ENCODE results near the gene EID1.

The EID1 gene

DNA sequence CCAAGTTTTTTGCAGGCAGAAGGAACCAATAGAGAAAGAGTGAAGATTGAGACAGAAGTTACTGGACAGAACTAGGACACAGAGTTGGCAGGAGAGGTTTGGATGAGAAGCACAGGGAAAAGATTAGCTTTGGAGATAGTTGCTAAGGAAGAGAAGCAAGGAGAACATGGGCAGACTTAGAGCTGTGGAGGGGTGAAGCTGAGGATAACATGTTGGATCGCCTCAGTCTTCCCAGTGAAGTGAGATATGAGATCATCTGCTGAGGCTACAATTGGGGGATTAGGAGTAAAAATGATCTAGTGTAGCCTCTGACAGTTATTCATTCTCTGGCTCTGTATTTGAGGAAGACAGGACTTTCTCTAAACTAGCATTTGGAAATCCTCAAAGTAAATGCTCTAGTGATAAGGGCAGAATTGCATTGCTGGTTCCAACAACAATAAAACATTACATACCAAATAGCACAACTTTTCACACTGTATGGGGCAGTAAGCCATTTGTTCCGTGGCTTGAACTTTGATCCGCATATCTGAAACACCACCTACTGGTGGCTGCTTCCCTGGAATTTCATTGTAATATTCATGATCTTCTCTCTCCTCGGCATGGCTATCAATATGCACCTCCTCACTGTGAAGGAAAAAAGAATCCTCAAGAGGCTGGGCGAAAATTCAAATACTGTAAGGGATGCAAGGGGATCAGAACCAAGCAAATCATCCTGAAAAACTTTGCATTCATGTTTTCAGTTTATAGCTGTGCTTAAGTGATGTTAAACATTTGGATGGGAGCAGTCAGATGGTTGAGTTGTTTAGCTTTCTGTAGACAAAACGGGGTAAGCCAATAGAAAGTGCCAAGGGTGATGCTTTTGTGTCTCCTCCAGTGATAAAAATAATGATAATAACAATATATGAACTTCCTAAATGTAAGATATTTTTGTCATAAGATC lies 22.2 kb upstream of the EID1 start:
- Histone ChIP-seq H3K27ac (ENCODE audit: low read length) (no peak overlapping the region), H3K36me3 (ENCODE audit: control insufficient read depth, low read depth, low read length) (no peaks in the 10 kb centered on the region), H3K9ac (ENCODE audit: low read length) (no peak overlapping the region), H3K9me3 (ENCODE audit: control insufficient read depth, low read depth, low read length) (no peaks in the 10 kb centered on the region), H3K27me3 (ENCODE audit: control insufficient read depth, insufficient read depth, low read length) (no peaks in the 10 kb centered on the region), H3K4me1 (ENCODE audit: control insufficient read depth, low read depth, low read length) (peaks cover 21% of the 10 kb centered on the region), H3K4me3 (ENCODE audit: low read length) (peak overlapping the region; percentile 11)

DNA sequence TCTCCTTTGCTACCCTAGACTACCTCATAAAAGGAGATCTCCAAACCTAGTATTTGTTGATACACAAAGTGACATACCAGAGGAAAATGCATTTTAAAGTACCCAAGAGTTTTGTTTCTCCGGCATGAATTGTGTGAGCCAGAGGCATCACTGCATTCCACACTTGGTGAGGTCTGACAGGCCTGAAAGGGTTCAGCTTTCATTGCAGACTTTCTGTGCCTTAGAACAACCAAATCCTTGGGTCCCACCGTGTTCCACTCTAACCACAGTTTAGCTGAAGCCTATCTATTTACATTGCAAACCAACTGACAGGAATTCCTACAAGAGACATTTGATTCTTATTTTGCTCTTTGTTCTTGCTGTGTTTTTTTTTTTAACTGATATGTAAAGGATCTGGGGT lies 21.0 kb upstream of the EID1 start:
- H3K4me3 ChIP-seq (ENCODE audit: low read length): no peak overlapping the region
- H3K27ac ChIP-seq (ENCODE audit: low read length): no peak overlapping the region
- H3K36me3 ChIP-seq (ENCODE audit: control insufficient read depth, low read depth, low read length): no peaks in the 10 kb centered on the region

GRCh38 chr15:48858401-48858800 lies 19.5 kb upstream of the EID1 start:
- Histone ChIP-seq H3K4me3 (ENCODE audit: low read length) (no peak overlapping the region), H3K9me3 (ENCODE audit: control insufficient read depth, low read depth, low read length) (no peaks in the 10 kb centered on the region), H3K27me3 (ENCODE audit: control insufficient read depth, insufficient read depth, low read length) (no peaks in the 10 kb centered on the region), H3K4me1 (ENCODE audit: control insufficient read depth, low read depth, low read length) (peaks cover 21% of the 10 kb centered on the region), H3K9ac (ENCODE audit: low read length) (no peak overlapping the region), H3K36me3 (ENCODE audit: control insufficient read depth, low read depth, low read length) (no peaks in the 10 kb centered on the region), H3K27ac (ENCODE audit: low read length) (no peak overlapping the region)

More for the DNA sequence above, 21.0 kb upstream of the EID1 start:
- Histone ChIP-seq H3K4me1 (ENCODE audit: control insufficient read depth, low read depth, low read length) (peaks cover 21% of the 10 kb centered on the region), H3K9me3 (ENCODE audit: control insufficient read depth, low read depth, low read length) (no peaks in the 10 kb centered on the region), H3K9ac (ENCODE audit: low read length) (peak overlapping the region; percentile 11), H3K27me3 (ENCODE audit: control insufficient read depth, insufficient read depth, low read length) (no peaks in the 10 kb centered on the region)

GRCh38 chr15:48859426-48859825 lies 18.5 kb upstream of the EID1 start:
- Histone ChIP-seq H3K27me3 (ENCODE audit: control insufficient read depth, insufficient read depth, low read length) (no peaks in the 10 kb centered on the region), H3K9ac (ENCODE audit: low read length) (peak overlapping the region; percentile 5), H3K4me1 (ENCODE audit: control insufficient read depth, low read depth, low read length) (peaks cover 21% of the 10 kb centered on the region), H3K9me3 (ENCODE audit: control insufficient read depth, low read depth, low read length) (no peaks in the 10 kb centered on the region), H3K4me3 (ENCODE audit: low read length) (no peak overlapping the region), H3K27ac (ENCODE audit: low read length) (no peak overlapping the region), H3K36me3 (ENCODE audit: control insufficient read depth, low read depth, low read length) (no peaks in the 10 kb centered on the region)

GRCh38 chr15:48861813-48862431 lies 16.0 kb upstream of the EID1 start:
- peaks cover 4% of the 10 kb centered on the region for H3K4me1 ChIP-seq (ENCODE audit: control insufficient read depth, low read depth, low read length)
- no peaks in the 10 kb centered on the region for H3K36me3 ChIP-seq (ENCODE audit: control insufficient read depth, low read depth, low read length)
- H3K27me3 ChIP-seq (ENCODE audit: control insufficient read depth, insufficient read depth, low read length): no peaks in the 10 kb centered on the region
- no peak overlapping the region for H3K9ac ChIP-seq (ENCODE audit: low read length)
- no peaks in the 10 kb centered on the region for H3K9me3 ChIP-seq (ENCODE audit: control insufficient read depth, low read depth, low read length)
- no peak overlapping the region for H3K27ac ChIP-seq (ENCODE audit: low read length)
- no peak overlapping the region for H3K4me3 ChIP-seq (ENCODE audit: low read length)

DNA sequence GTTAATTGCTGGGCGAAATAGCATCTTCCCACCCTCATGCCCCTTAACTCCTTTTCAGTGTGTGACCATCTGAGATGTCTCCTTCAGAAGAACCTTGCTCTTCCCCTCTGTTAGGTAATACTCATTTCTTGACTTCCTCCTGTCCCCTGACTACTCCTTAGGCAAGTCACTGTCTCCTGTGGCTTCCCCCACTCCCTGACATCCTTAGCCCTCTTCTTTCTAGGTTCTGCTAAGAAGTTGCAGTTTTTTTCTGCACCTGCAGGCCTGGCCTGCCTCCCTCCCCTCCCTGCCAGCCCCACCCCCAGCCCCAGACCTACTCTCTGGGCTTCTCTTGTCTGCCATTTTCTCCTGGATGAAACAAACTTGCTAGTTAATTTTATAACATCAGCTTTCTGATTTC lies 15.2 kb upstream of the EID1 start:
- Histone ChIP-seq H3K4me3 (ENCODE audit: low read length) (no peak overlapping the region), H3K9ac (ENCODE audit: low read length) (no peak overlapping the region), H3K27me3 (ENCODE audit: control insufficient read depth, insufficient read depth, low read length) (no peaks in the 10 kb centered on the region), H3K27ac (ENCODE audit: low read length) (no peak overlapping the region), H3K4me1 (ENCODE audit: control insufficient read depth, low read depth, low read length) (no peaks in the 10 kb centered on the region), H3K36me3 (ENCODE audit: control insufficient read depth, low read depth, low read length) (no peaks in the 10 kb centered on the region), H3K9me3 (ENCODE audit: control insufficient read depth, low read depth, low read length) (no peaks in the 10 kb centered on the region)

DNA sequence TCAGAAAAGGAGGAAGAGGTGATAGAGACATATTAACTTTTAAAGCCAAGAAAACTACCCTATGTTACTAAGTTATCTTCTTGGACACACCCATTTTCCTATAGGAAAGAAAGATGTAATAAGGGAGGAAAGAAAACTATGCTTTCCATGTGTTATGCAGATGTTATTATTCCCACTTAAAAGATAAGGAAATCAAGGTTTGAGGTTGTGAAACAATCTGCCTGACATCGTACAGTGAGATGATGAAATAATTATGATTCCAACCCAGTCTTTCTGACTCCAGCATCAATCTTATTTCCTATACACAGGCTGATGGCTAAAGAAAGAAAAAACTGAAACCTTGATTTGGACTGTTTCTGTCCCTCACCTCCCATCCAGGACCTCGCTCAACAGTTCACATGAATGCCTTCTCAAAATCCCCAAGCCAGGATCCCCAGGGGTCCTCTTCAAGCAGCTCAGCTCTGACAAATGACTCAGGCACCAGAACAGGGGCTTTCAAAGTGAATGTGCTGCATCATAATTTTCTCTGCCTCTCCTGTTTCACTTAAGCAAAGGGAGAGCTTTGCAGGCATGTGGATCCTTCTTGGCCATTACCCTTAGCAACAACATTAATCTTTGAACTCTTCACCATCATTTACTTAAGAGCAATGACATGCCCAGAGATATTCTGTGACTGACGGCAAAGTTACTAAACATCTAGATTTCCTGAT lies 12.4 kb upstream of the EID1 start:
- no peaks in the 10 kb centered on the region for H3K36me3 ChIP-seq (ENCODE audit: control insufficient read depth, low read depth, low read length)
- H3K27ac ChIP-seq (ENCODE audit: low read length): no peak overlapping the region
- no peaks in the 10 kb centered on the region for H3K4me1 ChIP-seq (ENCODE audit: control insufficient read depth, low read depth, low read length)
- H3K9ac ChIP-seq (ENCODE audit: low read length): no peak overlapping the region
- H3K27me3 ChIP-seq (ENCODE audit: control insufficient read depth, insufficient read depth, low read length): no peaks in the 10 kb centered on the region
- no peak overlapping the region for H3K4me3 ChIP-seq (ENCODE audit: low read length)
- H3K9me3 ChIP-seq (ENCODE audit: control insufficient read depth, low read depth, low read length): no peaks in the 10 kb centered on the region

DNA sequence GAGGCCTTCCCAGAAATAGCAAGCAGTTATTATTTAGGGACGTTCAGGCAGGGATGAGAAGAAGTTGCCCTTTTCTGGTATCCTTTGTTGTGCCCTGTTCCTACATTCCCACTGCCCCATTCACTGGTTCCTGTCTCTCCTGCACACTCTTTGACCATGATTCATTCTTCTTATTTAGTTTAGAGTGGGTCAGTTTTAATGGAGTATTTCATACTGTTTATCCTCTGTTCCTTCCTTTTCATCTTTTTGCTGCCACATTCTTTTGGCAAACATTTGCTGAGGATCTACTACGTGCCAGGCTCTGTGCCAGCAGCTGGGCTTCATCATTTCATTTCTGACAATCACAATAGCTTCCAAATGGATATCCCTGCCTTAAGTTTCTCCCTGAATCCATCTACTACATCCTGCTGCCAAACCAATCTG lies 11.8 kb upstream of the EID1 start:
- Histone ChIP-seq H3K9me3 (ENCODE audit: control insufficient read depth, low read depth, low read length) (no peaks in the 10 kb centered on the region), H3K9ac (ENCODE audit: low read length) (no peak overlapping the region), H3K4me1 (ENCODE audit: control insufficient read depth, low read depth, low read length) (no peaks in the 10 kb centered on the region), H3K4me3 (ENCODE audit: low read length) (no peak overlapping the region), H3K36me3 (ENCODE audit: control insufficient read depth, low read depth, low read length) (no peaks in the 10 kb centered on the region), H3K27ac (ENCODE audit: low read length) (no peak overlapping the region), H3K27me3 (ENCODE audit: control insufficient read depth, insufficient read depth, low read length) (no peaks in the 10 kb centered on the region)

DNA sequence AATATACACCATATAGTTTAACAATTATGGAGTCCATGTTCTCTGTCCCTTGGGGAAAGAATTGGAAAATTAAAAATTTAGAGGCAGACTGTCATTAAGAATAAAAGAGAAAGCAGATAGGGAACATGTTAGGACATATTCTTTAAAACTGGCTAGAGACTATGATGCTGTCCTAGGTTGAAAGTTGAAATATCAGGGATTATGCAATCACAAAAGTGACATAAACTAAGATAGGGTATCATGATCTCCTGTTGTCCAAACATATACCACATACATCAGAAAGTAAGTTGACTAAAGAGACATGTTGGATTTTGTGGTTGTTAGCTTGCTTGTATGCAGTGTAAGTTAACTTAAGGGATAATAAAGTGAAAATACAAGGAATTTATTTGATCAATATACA lies 9.9 kb upstream of the EID1 start:
- H3K9ac ChIP-seq (ENCODE audit: low read length): no peak overlapping the region
- H3K27me3 ChIP-seq (ENCODE audit: control insufficient read depth, insufficient read depth, low read length): no peaks in the 10 kb centered on the region
- H3K4me3 ChIP-seq (ENCODE audit: low read length): no peak overlapping the region
- no peaks in the 10 kb centered on the region for H3K4me1 ChIP-seq (ENCODE audit: control insufficient read depth, low read depth, low read length)
- no peaks in the 10 kb centered on the region for H3K9me3 ChIP-seq (ENCODE audit: control insufficient read depth, low read depth, low read length)
- H3K36me3 ChIP-seq (ENCODE audit: control insufficient read depth, low read depth, low read length): no peaks in the 10 kb centered on the region
- no peak overlapping the region for H3K27ac ChIP-seq (ENCODE audit: low read length)

DNA sequence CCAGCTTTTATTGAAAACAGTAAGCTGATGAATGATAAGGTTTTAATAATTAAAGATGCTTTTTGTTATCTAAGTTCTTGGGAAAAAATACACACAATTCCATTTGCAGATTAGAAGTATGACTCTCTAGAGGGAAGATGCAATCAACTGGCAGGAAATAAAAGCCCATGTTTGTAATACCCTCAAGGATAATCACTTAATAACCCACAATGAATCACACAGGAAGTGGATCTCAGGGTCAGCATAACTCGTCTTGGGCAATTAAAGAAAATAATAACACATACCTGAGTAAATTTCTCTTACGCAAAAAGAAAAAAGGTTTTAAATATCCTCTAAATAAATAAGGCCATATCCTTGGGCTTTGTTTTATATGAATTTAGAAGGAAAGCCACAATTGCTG lies 9.4 kb upstream of the EID1 start:
- Histone ChIP-seq H3K4me1 (ENCODE audit: control insufficient read depth, low read depth, low read length) (no peaks in the 10 kb centered on the region), H3K9me3 (ENCODE audit: control insufficient read depth, low read depth, low read length) (no peaks in the 10 kb centered on the region), H3K36me3 (ENCODE audit: control insufficient read depth, low read depth, low read length) (no peaks in the 10 kb centered on the region), H3K27ac (ENCODE audit: low read length) (no peak overlapping the region), H3K9ac (ENCODE audit: low read length) (no peak overlapping the region), H3K4me3 (ENCODE audit: low read length) (no peak overlapping the region), H3K27me3 (ENCODE audit: control insufficient read depth, insufficient read depth, low read length) (no peaks in the 10 kb centered on the region)

DNA sequence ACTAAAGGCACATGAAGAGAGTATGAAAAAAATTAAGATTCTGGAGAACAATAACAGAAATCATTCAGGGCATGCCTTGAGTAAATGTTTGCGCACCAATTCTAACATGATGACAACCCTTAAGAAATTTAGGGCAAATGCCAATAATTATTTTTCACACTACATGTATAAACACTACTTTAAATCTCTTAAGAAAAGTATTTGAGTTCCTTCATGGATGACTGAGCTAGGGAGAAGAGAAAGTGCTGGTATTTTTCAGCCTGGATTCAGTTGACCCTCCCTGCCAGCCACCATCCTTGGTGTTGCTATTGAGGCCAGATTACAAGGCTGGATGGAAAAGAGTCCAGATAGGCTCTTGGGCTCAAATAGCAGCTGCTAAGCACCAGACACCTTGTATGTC lies 8.0 kb upstream of the EID1 start:
- no peak overlapping the region for H3K9ac ChIP-seq (ENCODE audit: low read length)
- H3K9me3 ChIP-seq (ENCODE audit: control insufficient read depth, low read depth, low read length): no peaks in the 10 kb centered on the region
- no peaks in the 10 kb centered on the region for H3K4me1 ChIP-seq (ENCODE audit: control insufficient read depth, low read depth, low read length)
- H3K27me3 ChIP-seq (ENCODE audit: control insufficient read depth, insufficient read depth, low read length): no peaks in the 10 kb centered on the region
- H3K4me3 ChIP-seq (ENCODE audit: low read length): no peak overlapping the region
- no peak overlapping the region for H3K27ac ChIP-seq (ENCODE audit: low read length)
- no peaks in the 10 kb centered on the region for H3K36me3 ChIP-seq (ENCODE audit: control insufficient read depth, low read depth, low read length)

All from iPS-18a (cell line).